ENCODE data around the gene ANXA3. TPM values are rescaled to one million over a fixed set of nuclear protein-coding genes. Genes with fewer than 3 reads are reported as not detected.

Gene ANXA3
- total and polyA plus RNA-seq, 2 donors (not counting 3 experiments of a cell fraction or from before 2014, with no cell fraction given): 52.9 to 78.4 TPM

- dilution Hi-C loops (cut with MboI; ENCODE audit: extremely low pct_ligation_motif_present, low sequenced_read_pairs): no loop called here
- no peak for FAIRE-seq
- Histone ChIP-seq H3K4me3 (replicated peaks in 1 of 3; ENCODE audit: insufficient read depth in 1 of 3, low read depth in 1 of 3, low read length in 3 of 3) (no peak overlapping the region), H3K79me2 (ENCODE audit: control insufficient read depth, insufficient read depth, low read length) (no peaks in the 10 kb centered on the region), H3K27me3 (ENCODE audit: control insufficient read depth in 2 of 2, insufficient read depth in 2 of 2, low read length in 2 of 2) (no peaks in the 10 kb centered on the region), H2AFZ (ENCODE audit: low read depth, low read length) (no peak overlapping the region), H3K4me2 (ENCODE audit: insufficient read depth, low read length) (no peak overlapping the region), H3K27ac (ENCODE audit: insufficient read depth, low read depth, low read length) (no peak overlapping the region), H3K9me1 (replicated peaks; ENCODE audit: control insufficient read depth, extremely low read depth, insufficient read depth, low read length) (no peaks in the 10 kb centered on the region), H4K20me1 (replicated peaks; ENCODE audit: control insufficient read depth, extremely low read depth, insufficient read depth, low read length) (no peaks in the 10 kb centered on the region), H3K9ac (replicated peaks; ENCODE audit: extremely low read depth, insufficient read depth, low read length) (no peak overlapping the region), H3K4me1 (ENCODE audit: control insufficient read depth, extremely low read depth, insufficient read depth, low read length) (peaks cover 48% of the 10 kb centered on the region), H3K36me3 (ENCODE audit: control insufficient read depth in 2 of 2, extremely low read depth in 1 of 2, insufficient read depth in 2 of 2, low read length in 2 of 2) (no peaks in the 10 kb centered on the region), H3K9me3 (replicated peaks; ENCODE audit: control insufficient read depth, insufficient read depth, low read length) (no peaks in the 10 kb centered on the region)
- intact Hi-C loops (cut with micrococcal nuclease): loop anchor here (2.0 kb wide), 1 partner anchor 94 kb away; no protein-coding TSS in a partner anchor
- no peak for DNase-seq (ENCODE audit: low read depth, low spot score)
- CTCF ChIA-PET: interaction anchor here (1.0 to 6.7 kb wide), 6 partner anchors 12 to 216 kb away, joined by 3 to 75 read pairs (median 5); partner anchors contain the start of gene BMP2K
- POLR2A ChIA-PET: no interaction called here
- BruUV-seq (replicated peaks): no TSS peak
- no peak for TF ChIP-seq POLR2AphosphoS5 (IDR thresholded peaks at IDR 0.05; ENCODE audit: insufficient read depth, low read depth, low read length)
- TF ChIP-seq CTCF (IDR thresholded peaks at IDR 0.05; ENCODE audit: extremely low read depth in 1 of 2, insufficient read depth in 1 of 2, low read depth in 1 of 2, low read length in 2 of 2): no peak
- TF ChIP-seq FOS (IDR thresholded peaks at IDR 0.05; ENCODE audit: borderline replicate concordance, insufficient read depth, low read length): no peak
Measured at GRCh38 chr4:78647272-78647671, 95.7 kb downstream of the ANXA3 start.

- H3K27ac ChIP-seq (ENCODE audit: insufficient read depth, low read depth, low read length): no peak overlapping the region
- no peaks in the 10 kb centered on the region for H3K36me3 ChIP-seq (ENCODE audit: control insufficient read depth in 2 of 2, extremely low read depth in 1 of 2, insufficient read depth in 2 of 2, low read length in 2 of 2)
- H3K9me1 ChIP-seq (replicated peaks; ENCODE audit: control insufficient read depth, extremely low read depth, insufficient read depth, low read length): no peaks in the 10 kb centered on the region
- H3K27me3 ChIP-seq (ENCODE audit: control insufficient read depth in 2 of 2, insufficient read depth in 2 of 2, low read length in 2 of 2): no peaks in the 10 kb centered on the region
- DNase-seq (ENCODE audit: low read depth, low spot score) (peak; percentile 57), FAIRE-seq (no peak)
- no peaks in the 10 kb centered on the region for H3K79me2 ChIP-seq (ENCODE audit: control insufficient read depth, insufficient read depth, low read length)
- H3K4me2 ChIP-seq (ENCODE audit: insufficient read depth, low read length): no peak overlapping the region
- no TSS peak for BruUV-seq (replicated peaks)
- H4K20me1 ChIP-seq (replicated peaks; ENCODE audit: control insufficient read depth, extremely low read depth, insufficient read depth, low read length): no peaks in the 10 kb centered on the region
- TF ChIP-seq GATA2 (IDR thresholded peaks at IDR 0.05; ENCODE audit: insufficient read depth, insufficient read length, low read depth, low read length) (peak; percentile 31), JUN (IDR thresholded peaks at IDR 0.05; ENCODE audit: borderline replicate concordance, insufficient read depth, insufficient read length, low read depth) (no peak)
- ChIA-PET CTCF (no interaction called here), POLR2A (no interaction called here)
- H2AFZ ChIP-seq (ENCODE audit: low read depth, low read length): no peak overlapping the region
- no peak overlapping the region for H3K9ac ChIP-seq (replicated peaks; ENCODE audit: extremely low read depth, insufficient read depth, low read length)
- intact Hi-C loops (cut with micrococcal nuclease) (no loop called here), dilution Hi-C loops (cut with MboI; ENCODE audit: extremely low pct_ligation_motif_present, low sequenced_read_pairs) (no loop called here)
- peaks cover 56% of the 10 kb centered on the region for H3K4me1 ChIP-seq (ENCODE audit: control insufficient read depth, extremely low read depth, insufficient read depth, low read length)
- H3K9me3 ChIP-seq (replicated peaks; ENCODE audit: control insufficient read depth, insufficient read depth, low read length): no peaks in the 10 kb centered on the region
- H3K4me3 ChIP-seq (replicated peaks in 1 of 3; ENCODE audit: insufficient read depth in 1 of 3, low read depth in 1 of 3, low read length in 3 of 3): no peak overlapping the region
Measured at GRCh38 chr4:78648640-78649363, 97.2 kb downstream of the ANXA3 start.
